HG03457 (cell line): Measurements from ENCODE around the gene PXMP4.
A peak's percentile ranks its signal among the peaks of the same experiment; 100 is the strongest.

Source experiments
- ATAC-seq: cut with Tn5 transposase; IDR thresholded peaks from one replicate; pipeline ENCODE4 v1.9.1; 2021; ENCODE audit warnings: moderate number of reproducible peaks; ENCODE audit not compliant: unreplicated experiment

Gene PXMP4

DNA sequence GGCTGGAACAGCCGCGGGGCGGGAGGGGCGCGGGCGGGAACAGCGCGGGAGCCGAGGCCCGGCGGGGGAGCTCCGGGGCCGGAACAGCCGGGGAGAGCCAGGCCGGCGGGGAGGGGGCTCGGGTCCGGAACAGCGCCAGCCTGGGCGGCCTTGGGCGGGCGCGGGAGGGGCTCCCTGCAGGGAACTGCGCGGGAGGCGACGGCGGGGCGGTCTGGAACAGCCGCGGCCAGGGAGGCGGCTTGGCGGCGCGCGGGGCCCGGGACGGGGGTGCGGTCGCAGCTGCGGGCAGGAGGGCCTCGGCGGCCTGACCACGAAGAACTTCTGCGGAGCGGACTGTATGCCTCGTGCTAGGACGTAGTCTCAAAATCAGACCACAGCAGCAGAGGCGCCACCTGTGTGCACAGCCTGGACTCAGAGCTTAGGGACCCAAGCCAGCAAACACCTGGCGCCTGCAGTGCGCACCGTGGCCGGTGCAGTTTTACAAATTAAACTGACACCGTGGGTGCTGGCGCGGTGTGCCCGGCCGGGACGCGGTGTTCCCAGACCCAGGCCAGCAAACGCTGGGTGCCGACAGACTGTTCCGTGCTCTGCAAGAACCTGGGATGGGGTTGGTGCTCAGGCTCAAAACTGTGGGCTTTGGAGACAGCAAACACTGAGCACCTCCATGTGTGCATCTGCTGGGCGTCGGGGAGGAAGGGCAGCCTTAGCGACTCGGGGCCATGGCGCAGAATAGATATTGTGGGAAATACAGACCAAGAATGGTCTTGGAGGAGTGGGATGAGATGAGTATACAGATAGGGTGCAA is 12.3 kb upstream of the PXMP4 start:
- ATAC-seq, result peak; percentile 43

DNA sequence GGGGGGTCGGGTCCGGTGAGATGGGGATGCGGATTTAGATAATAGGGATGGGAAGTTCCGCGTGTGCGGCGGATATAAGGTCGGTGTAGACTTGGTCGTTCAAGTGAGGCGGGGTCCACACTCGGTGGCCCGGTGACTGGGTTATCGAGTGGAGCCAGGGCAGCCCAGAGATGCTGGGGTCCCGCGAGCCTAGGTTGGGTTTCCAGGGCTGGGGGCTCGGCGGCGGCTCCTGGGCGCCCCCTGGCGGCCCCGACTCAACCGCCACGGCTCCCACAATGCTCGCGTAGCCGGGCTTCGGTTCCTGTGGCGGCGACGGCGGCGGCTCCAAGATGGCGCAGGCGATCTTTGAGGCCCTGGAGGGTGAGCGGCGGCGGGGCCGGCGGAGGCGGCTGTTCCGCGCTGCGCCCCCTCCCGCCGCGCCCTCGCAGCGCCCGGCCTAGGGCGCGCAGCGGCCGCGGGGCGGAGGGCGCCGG is 11.6 kb upstream of the PXMP4 start, which contains the start of gene ZNF341:
Gene ZNF341 (plus strand): TSS at position 304 of the 473 bp plus-strand sequence. CDS start 26 bp downstream, at position 330.
- ATAC-seq, result peak; percentile 64

DNA sequence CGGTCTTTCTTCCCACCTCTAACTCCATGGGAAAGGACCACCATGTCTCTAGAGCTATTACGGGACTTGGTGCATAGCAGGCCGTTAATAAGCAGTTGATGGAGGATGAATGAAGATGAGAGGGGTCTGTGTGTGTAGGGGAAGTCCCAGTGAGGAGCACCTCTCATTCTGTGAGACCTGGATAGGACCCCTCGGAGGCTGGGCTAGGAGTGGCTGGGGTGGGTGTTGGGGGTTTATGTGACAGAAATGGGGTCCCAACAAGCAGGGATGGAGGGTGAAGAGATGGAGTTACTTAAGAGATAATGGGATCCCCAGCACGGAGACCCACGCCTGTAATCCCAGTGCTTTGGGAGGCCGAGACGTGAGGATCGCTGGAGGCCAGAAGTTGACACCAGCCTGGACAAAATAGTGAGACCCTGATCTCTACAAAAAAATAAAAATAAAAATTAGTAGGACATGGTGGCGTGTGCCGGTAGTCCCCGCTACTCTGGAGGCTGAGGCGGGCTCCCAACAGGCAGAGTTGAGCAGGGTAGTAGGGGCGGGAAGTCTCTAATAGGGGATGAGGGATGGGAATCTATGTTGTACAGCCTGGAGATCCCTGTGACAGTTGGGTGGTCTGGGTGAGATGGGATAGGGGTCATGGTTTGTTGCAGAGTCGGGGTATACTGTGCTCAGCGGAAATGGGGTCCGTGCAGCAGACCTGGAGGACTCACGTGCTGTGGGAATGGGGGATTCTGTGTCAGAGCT is 11.0 kb upstream of the PXMP4 start:
- ATAC-seq, result no peak

DNA sequence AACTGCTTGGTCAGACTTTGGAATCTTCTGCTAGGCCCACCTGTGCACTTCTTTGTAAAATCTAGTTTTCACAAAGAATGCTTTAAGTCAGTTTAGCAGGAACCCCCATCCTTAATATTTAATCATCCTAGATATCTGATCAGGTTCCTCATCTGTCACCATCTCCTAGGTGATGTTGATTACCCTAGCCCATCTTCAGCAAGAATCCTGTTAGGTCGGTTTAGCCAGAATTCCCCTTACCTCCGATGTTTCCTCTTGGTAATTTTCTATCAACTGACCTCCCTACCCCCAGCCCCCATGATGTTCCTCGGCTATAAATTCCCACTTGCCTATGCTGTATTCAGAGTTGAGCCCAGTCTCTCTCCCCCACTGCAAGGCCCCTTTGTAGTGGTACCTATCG is 9.0 kb upstream of the PXMP4 start:
- ATAC-seq, result no peak

DNA sequence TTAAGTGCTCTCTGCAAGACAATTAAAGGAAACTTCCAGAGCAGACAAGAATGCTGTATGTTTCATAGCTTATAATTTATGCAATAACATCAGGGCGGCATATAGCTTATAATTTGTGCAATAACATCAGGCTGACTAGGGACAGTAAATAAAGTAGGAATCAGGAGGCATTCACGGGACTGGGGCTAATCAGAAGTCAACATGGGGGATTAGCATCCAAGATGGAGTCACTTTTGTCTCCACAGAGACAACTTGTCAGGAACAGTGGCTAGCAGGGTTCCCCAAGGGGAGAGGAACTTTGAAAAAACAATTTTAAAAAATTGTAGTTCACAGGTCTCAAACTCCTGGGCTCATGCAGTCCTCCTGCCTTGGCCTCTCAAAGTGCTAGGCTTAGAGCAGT is 8.4 kb upstream of the PXMP4 start:
- no peak for ATAC-seq

DNA sequence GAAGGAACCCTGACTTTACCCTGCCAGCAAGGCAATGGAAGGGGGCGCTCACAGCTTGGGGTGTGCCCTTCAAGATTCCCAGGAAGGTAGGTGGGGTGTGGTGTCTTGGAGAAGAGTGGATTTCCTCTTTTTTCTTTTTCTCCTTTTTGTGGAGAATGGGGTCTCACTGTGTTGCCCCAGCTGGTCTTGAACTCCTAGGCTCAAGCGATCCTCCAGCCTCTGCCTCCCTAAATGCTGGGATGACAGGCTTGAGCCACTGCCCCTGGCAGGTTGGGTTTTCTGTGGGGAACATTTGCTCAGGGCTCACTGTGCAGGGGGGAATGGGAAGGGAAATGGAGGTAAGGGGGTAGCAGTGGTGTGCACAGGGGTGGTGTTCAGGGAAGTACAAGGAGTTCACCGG is 7.7 kb upstream of the PXMP4 start:
- ATAC-seq, result no peak

DNA sequence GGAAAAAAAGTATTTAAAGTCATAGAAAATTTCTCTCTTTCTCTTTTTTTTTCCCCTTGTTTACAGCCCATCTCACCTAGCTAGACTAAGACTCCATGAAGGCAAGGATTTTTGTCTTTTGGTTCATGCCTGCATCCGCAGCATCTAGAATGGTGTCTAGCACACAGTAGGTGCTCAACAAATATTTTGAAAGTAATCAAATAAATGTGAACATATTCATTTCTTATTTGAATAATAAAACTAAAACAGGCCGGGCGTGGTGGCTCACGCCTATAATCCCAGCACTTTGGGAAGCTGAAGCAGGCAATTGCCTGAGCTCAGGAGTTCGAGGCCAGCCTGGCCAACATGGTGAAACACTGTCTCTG is 7.0 kb upstream of the PXMP4 start:
- ATAC-seq, result no peak

DNA sequence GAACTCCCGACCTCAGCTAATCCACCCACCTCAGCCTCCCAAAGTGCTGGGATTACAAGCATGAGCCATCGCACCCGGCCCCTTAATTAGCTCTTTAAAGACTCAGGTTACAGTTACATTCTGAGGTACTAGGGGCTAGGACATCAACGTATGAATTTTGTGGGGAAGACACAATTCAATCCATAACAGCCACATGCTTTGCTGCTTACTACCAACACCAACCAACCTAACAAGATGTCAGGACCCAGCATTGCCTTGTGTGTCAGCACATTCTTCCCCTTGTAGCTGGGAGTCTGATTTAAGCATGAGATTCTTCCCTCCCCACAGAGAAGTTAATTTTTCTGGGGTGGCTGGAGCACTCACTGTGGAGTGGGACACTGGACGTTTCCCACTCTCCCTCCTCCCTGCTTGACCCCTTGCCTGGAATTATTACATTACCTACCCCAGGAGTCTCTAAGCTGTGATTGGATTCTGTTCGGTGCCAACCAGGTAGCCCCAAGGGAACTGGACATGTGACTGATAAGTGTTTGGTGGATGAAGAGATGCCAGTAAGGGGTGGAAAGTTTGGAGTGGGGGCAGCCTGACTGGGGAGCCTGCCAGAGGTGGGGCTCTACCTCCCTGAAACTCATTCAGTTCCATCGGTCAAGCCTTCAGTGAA is 5.6 kb upstream of the PXMP4 start:
- ATAC-seq, result no peak

DNA sequence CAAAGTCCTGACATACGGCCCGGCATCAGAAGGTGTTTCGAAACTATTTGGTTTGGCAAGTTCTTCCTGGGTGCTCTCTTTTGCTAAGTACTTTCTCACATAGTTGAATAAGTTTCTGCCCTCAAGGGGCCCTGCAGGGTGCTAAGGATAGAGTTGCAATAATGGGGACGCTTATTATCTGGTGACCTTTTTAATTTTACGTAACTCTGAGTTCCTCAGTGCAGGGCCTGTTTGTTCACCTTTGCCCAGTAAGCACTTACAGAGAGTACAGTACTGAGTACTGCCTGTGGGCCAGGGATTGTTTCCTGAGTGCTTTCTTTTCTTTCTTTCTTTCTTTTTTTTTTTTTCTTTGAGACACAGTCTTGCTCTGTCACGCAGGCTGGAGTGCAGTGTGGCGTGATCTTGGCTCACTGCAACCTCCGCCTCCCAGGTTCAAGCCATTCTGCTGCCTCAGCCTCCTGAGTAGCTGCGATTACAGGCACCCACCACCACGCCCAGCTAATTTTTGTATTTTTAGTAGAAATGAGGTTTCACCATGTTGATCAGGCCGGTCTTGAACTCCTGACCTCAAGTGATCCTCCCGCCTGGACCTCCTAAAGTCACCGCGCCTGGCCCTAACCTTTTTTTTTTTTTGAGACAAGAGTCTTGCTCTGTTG is 4.5 kb upstream of the PXMP4 start:
- ATAC-seq, result no peak

DNA sequence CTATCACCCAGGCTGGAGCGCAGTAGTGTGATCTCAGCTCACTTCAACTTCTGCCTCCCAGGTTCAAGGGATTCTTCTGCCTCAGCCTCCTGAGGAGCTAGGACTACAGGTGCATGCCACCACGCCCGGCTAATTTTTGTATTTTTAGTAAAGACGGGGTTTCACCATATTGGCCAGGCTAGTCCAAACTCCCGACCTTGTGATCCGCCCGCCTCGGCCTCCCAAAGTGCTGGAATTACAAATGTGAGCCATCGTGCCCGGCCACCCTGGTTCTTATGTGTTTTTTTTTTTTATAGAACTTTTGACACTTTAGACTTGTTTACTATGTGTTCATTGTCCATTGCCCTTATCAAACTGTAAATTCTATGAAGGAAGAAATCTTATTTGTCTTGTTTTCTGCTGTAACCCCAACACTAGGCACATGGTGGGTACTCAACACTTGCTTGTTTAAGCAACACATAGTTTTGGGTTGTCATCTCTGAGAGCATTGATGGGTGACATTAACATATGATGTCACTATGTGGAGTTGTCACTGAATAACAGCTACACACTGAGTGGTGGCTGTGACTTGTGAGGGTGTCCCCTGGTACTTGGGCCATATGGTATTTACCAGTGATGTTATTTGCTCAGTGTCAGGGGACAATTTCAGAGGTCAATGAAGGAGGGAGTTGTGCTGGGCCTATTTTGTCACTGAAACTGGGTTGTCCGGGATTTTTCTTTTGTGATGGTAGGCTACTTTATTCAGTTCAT is 1.5 kb upstream of the PXMP4 start:
- ATAC-seq, result no peak

DNA sequence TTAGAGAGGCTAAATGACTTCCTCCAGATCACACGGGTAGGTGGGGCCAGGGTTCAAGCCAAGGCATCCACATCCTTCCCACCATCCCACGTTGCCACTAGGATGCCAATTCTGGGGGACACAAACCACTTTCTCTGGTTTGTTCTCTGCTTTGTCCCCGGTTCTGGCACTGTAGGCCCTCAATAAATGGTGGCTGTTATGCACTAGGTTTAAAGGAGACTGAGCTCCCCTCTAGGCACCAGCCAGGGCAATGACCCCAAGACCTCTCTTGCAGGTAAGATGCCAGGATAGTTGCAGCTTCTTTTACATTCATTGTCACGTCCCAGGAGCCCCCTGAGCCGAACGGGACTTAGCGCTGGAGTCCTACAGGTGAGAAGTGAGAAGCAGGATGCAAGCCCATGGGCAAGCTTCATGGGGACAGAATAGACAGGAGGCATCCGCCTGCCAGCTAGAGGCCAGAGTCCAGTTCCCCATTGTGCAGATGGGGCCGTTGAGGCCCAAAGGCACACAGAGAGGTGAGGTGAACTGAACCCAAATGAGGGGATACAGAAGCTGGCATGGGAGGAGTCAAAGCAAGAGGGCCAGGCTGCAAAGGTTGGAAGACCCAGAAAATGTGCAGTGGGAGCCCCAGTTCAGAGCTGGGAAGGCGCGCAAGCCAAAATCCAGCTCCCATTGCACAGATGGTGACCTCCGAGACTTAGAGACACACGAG is 677 bp downstream of the PXMP4 start:
- no peak for ATAC-seq

DNA sequence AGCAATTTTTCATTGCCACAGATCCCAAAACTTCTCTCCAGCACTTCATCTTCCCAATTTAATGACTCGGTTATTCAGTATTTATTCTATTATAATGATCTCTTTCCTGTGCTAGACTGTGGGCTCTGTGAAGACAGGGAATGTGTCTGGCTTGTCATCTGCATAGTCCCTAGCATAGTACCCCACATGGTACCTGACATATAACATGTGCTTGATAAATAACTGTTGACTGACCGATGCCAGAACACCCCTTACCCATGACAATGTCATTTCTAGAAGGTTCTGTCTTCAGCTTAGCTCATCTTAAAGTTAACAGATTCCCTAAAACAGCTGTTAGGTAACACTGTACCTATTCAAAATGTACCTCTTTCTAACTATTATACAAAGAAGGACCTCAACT is 3.6 kb downstream of the PXMP4 start:
- no peak for ATAC-seq

DNA sequence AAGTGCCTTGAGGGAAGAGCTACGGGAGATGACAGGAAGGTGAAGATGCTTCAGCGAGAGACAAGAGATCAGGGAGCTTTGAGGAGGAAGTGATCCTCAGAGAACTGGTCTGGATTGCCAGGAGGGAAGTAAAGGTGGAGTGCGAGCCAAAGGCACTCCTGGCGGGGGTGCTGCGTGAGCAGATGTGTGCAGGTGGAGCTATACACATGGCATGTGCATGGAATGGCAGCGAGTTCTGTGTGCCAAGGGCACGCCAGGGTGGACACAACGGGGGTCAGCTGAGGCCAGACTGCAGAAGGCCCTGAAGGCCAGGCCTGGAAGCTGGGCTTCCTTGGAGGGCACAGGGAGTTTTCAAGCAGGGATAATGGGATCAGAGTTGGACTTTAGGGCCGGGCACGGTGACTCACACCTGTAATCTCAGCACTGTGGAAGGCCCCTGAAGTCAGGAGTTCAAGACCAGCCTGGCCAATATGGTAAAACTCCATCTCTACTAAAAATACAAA is 6.2 kb downstream of the PXMP4 start:
- no peak for ATAC-seq

DNA sequence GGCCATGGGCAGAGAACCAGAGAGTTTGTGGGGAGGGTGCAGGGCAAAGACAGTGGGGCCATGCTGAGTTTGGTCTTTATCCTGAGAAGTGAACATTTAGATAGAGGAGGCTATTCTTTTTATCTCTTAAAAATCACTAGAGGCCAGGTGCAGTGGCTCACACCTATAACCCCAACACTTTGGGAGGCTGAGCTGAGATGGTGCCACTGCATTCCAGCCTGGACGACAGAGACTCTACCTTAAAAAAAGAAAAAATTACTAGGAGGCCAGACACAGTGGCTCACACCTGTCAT is 8.7 kb downstream of the PXMP4 start:
- no peak for ATAC-seq

DNA sequence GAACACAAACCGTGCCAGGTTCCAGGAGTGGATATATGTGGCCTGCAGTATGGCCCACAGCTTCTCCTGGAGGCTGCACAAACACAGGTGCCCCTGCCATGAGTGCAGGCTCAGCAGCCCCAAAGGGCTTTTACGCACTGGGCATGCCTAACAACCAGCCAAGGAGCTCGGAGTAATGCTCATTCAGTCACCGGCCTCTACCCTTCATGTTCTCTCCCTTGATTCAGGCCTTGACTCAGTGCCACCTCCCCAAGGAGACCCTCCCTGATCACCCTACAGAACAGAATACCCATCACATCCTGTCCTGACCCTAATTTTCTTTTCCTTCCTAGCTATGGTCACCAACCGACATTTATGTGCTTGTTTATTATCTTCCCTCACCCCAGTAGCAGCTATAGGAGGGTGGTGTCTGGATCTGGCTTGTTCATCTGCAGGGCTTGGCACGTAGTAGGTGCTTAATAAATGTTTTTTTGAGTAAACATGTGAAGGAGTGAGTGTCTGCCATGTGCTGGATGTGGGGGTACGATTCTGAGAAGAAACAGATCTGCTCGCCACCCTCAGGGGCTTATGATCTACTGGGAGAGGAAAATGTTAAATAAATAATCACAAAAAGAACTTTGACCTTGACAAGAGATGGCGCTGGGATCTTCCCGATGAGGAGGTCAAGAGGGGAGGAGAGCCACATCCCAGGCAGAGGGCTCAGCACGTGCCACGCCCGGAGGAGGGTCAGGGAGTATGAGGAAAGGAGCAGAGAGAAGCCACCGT is 9.2 kb downstream of the PXMP4 start:
- ATAC-seq, result no peak

DNA sequence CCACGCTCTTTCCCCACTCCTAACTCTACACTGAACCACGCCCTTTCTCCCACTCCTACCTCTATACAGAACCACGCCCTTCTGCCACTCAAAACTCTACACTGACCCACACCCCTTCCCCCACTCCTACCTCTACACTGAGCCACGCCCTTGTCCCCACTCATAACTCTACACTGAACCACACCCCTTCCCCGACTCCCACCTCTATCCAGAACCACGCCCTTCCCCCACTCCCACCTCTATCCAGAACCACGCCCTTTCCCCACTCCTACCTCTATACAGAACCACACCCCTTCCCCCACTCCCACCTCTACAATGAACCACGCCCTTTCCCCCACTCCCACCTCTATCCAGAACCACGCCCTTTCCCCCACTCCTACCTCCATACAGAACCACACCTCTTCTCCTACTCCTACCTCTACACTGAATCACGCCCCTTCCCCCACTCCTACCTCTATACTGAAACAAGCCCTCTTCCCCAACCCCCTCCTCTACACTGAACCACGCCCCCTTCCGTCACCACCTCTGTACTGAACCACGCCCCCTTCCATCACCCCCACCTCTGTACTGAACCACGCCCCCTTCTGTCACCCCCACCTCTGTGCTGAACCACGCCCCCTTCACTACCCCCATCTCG is 10.1 kb downstream of the PXMP4 start:
- ATAC-seq, result no peak

DNA sequence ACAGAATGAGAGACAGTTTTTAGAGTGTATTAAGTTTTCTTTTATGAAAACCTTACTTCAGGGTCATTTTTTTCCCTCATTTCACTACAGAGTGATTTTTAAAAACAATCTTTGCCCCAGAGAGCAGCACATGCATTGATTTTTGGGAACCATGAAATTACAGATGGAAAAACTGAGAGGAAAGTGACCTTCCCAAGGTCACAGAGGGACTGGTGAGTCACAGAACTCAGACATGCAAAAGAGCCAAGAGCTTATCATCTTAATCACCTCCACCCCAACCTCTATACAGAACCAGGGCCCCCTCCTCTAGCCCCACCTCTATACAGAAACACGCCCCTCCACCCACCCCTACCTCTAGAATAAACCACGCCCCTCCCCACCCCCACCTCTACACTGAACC is 10.7 kb downstream of the PXMP4 start:
- no peak for ATAC-seq

DNA sequence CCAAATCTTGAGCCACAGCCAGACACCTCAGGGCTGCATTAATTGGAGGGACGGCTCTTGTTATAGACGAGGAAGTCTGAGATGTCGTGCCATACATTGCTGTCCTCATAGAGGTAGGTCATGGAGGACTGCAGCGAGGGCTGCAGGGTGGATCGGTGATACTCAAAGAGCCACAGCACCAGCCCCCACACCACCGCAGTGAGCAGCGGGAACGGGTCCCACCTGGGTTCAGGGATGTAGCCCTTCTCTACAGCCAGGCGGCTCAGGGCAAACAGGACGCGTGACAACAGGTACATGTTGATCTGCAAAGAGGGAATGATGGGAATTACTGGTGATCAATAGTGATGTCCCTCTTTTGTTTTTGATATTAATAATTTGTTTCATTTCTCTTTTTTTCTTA is 12.4 kb downstream of the PXMP4 start:
- no peak for ATAC-seq
